ENCODE results near the gene ADGRE2.

GRCh38 chr19:14814982-14815652 lies 36.8 kb upstream of the ADGRE2 start:
- TF ChIP-seq, protein P1, sequence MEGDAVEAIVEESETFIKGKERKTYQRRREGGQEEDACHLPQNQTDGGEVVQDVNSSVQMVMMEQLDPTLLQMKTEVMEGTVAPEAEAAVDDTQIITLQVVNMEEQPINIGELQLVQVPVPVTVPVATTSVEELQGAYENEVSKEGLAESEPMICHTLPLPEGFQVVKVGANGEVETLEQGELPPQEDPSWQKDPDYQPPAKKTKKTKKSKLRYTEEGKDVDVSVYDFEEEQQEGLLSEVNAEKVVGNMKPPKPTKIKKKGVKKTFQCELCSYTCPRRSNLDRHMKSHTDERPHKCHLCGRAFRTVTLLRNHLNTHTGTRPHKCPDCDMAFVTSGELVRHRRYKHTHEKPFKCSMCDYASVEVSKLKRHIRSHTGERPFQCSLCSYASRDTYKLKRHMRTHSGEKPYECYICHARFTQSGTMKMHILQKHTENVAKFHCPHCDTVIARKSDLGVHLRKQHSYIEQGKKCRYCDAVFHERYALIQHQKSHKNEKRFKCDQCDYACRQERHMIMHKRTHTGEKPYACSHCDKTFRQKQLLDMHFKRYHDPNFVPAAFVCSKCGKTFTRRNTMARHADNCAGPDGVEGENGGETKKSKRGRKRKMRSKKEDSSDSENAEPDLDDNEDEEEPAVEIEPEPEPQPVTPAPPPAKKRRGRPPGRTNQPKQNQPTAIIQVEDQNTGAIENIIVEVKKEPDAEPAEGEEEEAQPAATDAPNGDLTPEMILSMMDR (conservative IDR thresholded peaks at IDR 0.05; ENCODE audit: low read depth in 2 of 2): no peak
- TF ChIP-seq POLR2AphosphoS5 (IDR thresholded peaks at IDR 0.05; ENCODE audit: low read depth) (no peak), REST (IDR thresholded peaks at IDR 0.05; ENCODE audit: unreplicated experiment) (no peak)

Measured in GM23338 (cell line).